Osteocyte (in vitro differentiated cells): ENCODE measurements around the gene ERH. TPM values are rescaled to one million over a fixed set of nuclear protein-coding genes. Genes with fewer than 3 reads are reported as not detected.
A peak's percentile ranks its signal among the peaks of the same experiment; 100 is the strongest.

Experiments
- DNase-seq: peaks from one replicate; pipeline ENCODE4 v3.0.0; 2021; ENCODE audit warnings: mixed read lengths; ENCODE audit not compliant: unreplicated experiment; ENCODE audit errors: extremely low spot score
- H3K27ac Mint-ChIP-seq: one replicate; pipeline ENCODE4 v1.8.0; 2021; ENCODE audit warnings: mild to moderate bottlenecking, mixed read lengths; ENCODE audit not compliant: unreplicated experiment
- H3K27me3 Mint-ChIP-seq: one replicate; pipeline ENCODE4 v1.8.0; 2021; ENCODE audit warnings: mixed read lengths; ENCODE audit not compliant: unreplicated experiment
- H3K36me3 Mint-ChIP-seq: one replicate; pipeline ENCODE4 v1.8.0; 2021; ENCODE audit warnings: mixed read lengths; ENCODE audit not compliant: unreplicated experiment
- H3K4me1 Mint-ChIP-seq: one replicate; pipeline ENCODE4 v1.8.0; 2021; ENCODE audit warnings: mixed read lengths; ENCODE audit not compliant: unreplicated experiment
- H3K4me3 Mint-ChIP-seq: one replicate; pipeline ENCODE4 v1.8.0; 2021; ENCODE audit warnings: mild to moderate bottlenecking, moderate library complexity, mixed read lengths; ENCODE audit not compliant: unreplicated experiment
- H3K9me3 Mint-ChIP-seq: one replicate; pipeline ENCODE4 v1.8.0; 2021; ENCODE audit warnings: mixed read lengths; ENCODE audit not compliant: unreplicated experiment
- total RNA-seq: library from RNA; stranded (reverse); gene quantifications from 2 replicates; pipeline ENCODE4 v1.2.1, GENCODE V29; 2021
- TF ChIP-seq, protein P1 (sequence below): fragments of 200-600 bp; sonication (generic); IDR thresholded peaks from 2 replicates; pipeline ENCODE4 v1.5.0; 2021; ENCODE audit warnings: antibody characterized with exemption, mild to moderate bottlenecking, moderate library complexity

ERH gene
- total RNA-seq, 1 donor from 2014 or later = 211 TPM

DNA sequence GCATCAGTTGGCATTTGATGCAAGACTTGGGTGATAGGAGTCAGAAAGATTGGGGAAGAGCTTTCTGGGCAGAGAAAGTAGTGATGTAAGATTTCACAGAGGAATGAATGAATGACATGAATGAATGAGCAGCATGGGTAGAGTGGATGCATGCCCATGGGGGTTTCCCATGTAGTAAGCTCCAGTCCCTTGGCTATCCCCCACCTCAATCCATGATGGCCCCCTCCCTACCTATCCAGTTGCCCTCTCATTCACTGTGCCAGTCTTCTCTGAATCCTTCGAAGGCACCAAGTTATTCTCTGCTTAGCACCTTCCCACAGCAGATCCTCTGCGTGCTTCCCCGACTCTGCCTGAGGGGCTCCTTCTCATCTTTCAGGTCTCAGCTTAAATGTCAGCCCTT is 32.0 kb downstream of the ERH start:
- Mint-ChIP-seq H3K9me3 (no peaks in the 10 kb centered on the region), H3K36me3 (no peaks in the 10 kb centered on the region), H3K27ac (no peak overlapping the region), H3K27me3 (no peaks in the 10 kb centered on the region), H3K4me1 (no peaks in the 10 kb centered on the region), H3K4me3 (no peak overlapping the region)
- TF ChIP-seq, protein P1, sequence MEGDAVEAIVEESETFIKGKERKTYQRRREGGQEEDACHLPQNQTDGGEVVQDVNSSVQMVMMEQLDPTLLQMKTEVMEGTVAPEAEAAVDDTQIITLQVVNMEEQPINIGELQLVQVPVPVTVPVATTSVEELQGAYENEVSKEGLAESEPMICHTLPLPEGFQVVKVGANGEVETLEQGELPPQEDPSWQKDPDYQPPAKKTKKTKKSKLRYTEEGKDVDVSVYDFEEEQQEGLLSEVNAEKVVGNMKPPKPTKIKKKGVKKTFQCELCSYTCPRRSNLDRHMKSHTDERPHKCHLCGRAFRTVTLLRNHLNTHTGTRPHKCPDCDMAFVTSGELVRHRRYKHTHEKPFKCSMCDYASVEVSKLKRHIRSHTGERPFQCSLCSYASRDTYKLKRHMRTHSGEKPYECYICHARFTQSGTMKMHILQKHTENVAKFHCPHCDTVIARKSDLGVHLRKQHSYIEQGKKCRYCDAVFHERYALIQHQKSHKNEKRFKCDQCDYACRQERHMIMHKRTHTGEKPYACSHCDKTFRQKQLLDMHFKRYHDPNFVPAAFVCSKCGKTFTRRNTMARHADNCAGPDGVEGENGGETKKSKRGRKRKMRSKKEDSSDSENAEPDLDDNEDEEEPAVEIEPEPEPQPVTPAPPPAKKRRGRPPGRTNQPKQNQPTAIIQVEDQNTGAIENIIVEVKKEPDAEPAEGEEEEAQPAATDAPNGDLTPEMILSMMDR = no peak
- DNase-seq = no peak

DNA sequence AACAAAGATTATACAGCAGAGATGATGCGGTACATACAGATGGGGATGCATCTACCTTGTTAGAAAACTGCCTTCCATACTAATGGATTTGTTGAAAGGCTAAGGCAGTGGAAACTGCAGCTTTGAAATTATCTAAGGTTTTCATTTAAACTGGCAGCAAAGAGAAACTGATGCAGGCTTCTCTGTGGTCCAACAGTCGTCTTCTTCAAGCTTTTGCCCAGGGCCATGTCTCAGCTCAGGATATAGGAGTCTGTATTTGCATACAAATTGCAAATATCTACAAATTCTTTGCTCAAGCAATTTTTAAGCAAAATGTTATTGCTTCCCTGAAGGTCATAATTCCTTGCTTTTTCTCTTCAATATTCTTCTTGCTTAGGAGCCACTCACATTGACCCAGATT is 33.7 kb downstream of the ERH start:
- Mint-ChIP-seq H3K27ac (no peak overlapping the region), H3K4me1 (no peaks in the 10 kb centered on the region), H3K27me3 (no peaks in the 10 kb centered on the region), H3K36me3 (no peaks in the 10 kb centered on the region), H3K9me3 (no peaks in the 10 kb centered on the region), H3K4me3 (no peak overlapping the region)
- TF ChIP-seq, protein P1 = no peak
- no peak for DNase-seq

DNA sequence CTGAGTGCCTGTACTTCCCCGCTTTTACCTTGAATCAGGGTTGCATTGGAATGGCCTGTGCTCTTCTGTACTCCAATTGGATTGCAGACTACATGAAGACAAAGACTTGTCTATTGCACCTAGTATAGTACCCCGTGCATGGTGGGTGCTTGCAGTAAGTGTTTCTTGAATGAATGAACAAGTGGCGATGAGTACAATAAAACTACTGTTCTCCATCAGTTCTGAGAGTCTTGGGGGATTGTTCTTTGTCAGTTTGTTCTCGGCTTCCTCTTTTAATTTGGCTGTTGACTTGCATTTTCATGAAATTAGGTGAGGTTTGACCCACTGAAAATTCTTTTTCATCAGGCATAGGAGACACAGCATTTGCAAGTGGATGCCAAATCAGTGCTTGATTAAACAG is 34.1 kb downstream of the ERH start:
- H3K36me3 Mint-ChIP-seq = peaks cover 1% of the 10 kb centered on the region
- no peak overlapping the region for H3K4me3 Mint-ChIP-seq
- no peaks in the 10 kb centered on the region for H3K4me1 Mint-ChIP-seq
- DNase-seq = no peak
- TF ChIP-seq, protein P1 = no peak
- H3K27me3 Mint-ChIP-seq = peaks cover 2% of the 10 kb centered on the region
- H3K9me3 Mint-ChIP-seq = no peaks in the 10 kb centered on the region
- no peak overlapping the region for H3K27ac Mint-ChIP-seq

GRCh38 chr14:69363055-69363454 is 35.0 kb downstream of the ERH start:
- no peak for DNase-seq
- Mint-ChIP-seq H3K4me1 (no peaks in the 10 kb centered on the region), H3K36me3 (peaks cover 4% of the 10 kb centered on the region), H3K9me3 (no peaks in the 10 kb centered on the region), H3K27me3 (peaks cover 6% of the 10 kb centered on the region), H3K27ac (no peak overlapping the region), H3K4me3 (no peak overlapping the region)
- TF ChIP-seq, protein P1 = peak; percentile 57

- Mint-ChIP-seq H3K4me1 (peaks cover 6% of the 10 kb centered on the region), H3K4me3 (no peak overlapping the region), H3K36me3 (peaks cover 4% of the 10 kb centered on the region), H3K27ac (no peak overlapping the region), H3K9me3 (no peaks in the 10 kb centered on the region), H3K27me3 (peaks cover 6% of the 10 kb centered on the region)
- TF ChIP-seq, protein P1 = no peak
- no peak for DNase-seq
These were observed 37.5 kb downstream of the ERH start for GRCh38 chr14:69360438-69361108.
